ENCODE measurements around the gene CDC123.
"Not testable (repeated sequence)": the region's sequence is repeated elsewhere in the genome, so short reads cannot be mapped to it uniquely, and the experiment has no call there.

CDC123 gene

DNA sequence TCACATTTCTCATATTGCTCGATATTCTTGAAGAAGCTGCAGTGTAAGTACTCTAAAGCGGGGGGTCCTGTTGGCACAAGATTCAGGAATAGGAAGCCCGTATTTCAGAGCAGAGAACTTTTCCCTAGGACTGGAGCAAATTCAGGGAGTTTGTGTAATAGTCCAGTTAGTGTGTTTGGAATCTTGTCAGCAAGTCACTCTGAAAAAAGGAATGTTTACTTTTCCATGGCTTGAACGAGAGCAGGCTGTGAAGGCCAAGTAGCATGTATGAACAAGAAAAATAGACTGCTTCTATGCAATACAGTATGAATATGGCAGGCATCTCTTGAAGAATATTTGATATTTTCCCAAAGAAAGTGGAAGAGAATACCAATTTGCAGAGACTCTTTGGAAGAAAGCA, 39.8 kb downstream of the CDC123 start:
- no peak for DNase-seq (ENCODE audit: low read depth)

DNA sequence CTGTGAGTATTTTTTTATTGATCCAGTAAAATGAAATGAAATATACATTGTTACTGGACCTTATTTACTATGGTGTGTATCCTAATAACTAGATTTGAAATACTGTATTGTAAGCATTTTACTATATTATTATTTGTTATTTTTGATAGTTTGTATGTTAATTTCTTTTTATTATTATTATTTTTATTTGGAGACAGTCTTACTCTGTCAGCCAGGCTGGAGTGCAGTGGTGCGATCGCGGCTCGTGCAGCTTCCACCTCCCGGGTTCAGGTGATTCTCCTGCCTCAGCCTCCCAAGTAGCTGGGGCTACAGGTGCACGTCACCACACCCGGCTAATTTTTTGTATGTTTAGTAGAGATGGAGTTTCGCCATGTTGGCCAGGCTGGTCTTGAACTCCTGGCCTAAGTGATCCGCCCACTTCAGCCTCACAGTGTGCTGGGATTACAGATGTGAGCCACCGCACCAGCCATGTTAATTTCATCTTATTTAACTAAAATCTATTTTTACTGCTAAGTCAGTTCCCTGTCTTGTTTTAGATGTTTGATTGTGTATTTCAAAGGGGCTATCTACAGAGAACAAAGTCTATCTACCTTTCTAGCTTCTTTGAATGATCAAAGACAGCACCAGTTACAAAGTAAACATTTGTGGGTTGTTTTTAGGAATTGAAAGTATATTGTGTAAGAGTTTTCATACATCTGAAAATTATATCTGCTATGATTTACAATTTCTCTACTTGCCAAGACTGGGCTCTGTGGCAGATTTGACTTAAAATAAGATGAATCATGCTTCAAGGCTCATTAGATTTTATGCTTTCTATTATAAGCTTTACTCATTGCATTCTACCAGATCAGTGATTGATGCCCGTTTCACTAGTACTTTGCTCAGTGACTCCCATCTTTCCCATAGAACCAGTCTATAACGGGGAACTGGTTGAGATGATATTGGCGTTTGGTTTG, 41.6 kb downstream of the CDC123 start:
- peak; percentile 48 for DNase-seq (ENCODE audit: low read depth)

DNA sequence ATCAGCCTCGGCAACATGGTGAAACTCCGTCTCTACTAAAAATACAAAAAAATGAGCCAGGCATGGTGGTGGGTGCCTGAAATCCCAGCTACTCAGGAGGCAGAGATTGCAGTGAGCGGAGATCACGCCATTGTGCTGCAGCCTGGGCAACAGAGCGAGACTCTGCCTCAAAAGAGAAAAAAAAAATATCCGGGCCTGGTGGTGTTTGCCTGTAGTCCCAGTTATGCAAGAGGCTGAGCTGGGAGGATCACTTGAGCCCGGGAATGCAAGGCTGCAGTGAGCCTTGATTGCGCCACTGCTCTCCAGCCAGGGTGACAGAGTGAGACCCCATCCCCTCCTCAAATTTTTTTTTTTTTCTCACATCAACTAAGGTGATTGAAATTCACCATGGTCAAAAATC, 42.8 kb downstream of the CDC123 start:
- no peak for DNase-seq (ENCODE audit: low read depth)

DNA sequence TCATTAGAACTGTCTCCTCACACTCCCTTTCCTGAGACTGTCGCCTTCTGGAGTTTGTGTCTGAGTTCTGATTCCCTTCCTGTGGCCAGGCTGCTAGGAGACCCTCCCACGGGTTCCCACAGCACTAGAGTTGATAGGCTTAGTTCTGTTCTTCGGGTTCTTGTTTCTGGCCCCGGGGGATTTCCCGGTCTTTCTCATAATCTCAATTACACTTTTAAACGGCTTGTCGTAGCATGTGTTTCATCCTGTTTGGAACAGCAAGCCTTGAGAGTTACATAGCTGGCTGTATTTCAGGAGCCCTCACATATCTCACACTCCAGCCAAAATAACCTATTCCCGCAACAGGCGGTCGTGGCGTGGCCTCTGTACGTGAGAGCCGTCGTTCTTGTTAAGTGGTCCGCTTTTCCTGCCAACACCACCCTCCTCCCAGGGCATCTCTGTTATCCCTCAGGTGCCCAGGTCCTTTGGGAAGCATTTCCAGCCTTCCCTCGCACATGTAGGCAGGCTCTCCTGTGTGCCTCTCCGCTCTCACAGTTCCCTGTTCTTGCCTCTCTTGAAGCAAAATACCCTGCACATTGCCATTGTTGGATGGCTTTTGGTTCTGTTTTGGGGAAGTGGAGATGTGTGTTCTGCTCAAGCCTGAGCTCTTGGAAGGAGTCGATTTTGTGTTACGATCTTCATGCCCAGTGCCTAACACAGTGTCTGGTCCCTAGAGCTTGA, 46.0 kb downstream of the CDC123 start:
- DNase-seq (ENCODE audit: low read depth): no peak

DNA sequence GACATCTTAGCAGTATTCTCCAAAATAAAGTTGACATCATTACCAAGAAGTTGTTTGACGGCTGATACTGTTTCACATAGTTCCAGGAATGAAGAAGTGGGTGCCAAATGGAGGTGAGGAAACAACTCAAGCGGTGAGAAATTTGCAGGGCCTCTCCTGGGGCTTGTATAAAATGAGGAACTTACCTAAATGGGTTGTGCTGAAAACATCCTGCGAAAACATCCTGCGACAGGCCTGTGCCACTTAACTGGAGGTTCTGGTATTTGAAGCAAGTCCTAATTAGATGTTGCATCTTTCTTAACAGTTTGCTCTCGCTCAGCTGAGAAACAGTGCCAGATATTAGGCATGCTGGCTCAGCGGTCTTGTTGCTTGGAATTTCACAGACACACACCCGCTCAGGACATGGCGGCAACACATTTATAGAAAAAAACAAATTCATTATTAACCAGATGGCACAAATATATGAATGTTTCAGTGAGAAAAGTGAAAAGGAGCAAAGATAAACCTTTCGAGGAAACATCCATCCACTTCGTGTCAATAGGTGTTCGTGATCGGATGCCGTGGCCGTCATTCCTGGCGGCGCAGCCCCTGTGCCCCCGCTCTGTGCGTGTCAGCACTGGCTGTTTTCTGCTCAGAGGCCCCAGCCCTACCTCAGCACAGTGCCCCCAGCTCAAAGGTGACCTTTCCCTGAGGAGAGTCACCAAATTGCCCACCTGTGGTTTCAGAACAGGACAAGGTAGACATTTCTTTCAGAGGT, 48.1 kb downstream of the CDC123 start:
- no peak for DNase-seq (ENCODE audit: low read depth)

DNA sequence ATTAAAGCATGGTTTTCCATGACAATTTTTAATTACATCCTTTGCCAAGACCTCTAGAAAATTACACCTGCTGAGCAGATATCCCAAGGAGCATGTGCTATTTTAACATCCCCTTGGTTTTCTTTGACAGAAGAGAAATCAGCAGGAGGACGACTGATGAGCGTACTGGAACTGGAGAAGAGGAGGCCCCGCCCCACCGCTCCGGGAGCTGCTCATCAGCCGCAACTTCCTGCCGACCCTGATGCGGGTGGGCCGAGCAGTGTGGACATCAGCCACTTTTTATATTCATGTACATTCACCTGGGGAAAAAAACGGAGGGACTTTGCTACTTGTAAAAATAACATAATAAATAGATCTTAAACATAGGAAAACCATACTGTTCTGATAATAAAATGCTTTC, 54.2 kb downstream of the CDC123 start:
- DNase-seq (ENCODE audit: low read depth): no peak

DNA sequence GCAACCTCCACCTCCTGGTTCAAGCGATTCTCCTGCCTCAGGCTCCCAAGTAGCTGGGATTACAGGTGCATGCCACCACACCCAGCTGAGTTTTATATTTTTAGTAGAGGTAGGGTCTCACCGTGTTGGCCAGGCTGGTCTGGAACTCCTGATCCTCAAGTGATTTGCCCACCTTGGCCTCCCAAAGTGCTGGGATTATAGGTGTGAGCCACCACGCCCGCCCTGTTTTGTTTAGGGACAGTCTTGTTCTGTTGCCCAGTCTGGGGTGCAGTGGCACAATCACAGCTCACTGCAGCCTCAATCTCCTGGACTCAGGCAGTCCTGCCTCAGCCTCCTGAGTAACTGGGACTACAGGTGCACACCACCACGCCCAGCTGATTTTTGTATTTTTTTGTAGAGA, 54.7 kb downstream of the CDC123 start:
- not testable (repeated sequence) for DNase-seq (ENCODE audit: low read depth)

DNA sequence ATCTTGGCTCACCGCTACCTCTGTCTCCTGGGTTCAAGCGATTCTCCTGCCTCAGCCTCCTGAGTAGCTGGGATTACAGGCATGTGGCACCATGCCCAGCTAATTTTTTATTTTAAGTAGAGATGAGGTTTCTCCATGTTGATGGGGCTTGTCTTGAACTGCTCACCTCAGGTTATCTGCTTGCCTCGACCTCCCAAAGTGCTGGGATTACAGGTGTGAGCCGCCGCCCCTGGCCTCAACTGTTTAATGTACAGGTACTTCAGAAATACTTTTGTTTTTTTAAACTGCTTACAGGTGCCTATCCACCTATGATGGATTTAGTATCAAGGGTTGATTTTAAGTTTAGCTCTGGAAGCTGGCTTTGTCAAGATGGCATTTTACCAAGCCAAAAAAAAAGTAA, 55.6 kb downstream of the CDC123 start:
- DNase-seq (ENCODE audit: low read depth): no peak

DNA sequence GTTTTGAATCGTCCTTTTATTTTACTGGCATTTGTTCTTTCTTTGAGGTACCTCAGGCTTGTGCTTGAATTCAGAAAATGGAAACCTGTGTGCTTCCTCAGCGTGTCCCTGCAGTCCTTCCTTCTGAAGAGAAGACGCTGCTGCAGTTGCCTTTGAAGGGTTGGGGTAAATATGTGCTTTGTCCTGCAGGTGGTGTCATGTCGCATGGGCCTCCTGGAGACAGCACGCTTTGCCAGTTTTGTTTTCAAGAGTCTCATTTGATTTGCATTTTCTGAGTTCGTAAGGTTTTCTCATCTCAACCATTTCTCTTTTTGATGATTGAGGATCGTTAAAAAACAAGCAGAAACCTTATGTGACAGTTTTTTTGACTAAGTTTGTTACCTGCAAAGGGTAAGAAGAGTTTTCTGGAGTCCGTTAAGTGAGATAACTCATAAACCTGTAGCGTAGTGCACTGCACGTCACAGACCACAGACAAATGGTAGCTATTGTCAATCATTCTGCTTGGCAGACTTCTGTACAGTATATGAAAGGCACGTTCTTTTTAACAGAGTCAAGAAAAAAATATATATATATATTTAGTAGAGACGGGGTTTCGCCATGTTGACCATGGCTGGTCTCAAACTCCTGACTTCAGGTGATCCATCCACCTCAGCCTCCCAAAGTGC, 57.0 kb downstream of the CDC123 start:
- DNase-seq (ENCODE audit: low read depth): no peak

DNA sequence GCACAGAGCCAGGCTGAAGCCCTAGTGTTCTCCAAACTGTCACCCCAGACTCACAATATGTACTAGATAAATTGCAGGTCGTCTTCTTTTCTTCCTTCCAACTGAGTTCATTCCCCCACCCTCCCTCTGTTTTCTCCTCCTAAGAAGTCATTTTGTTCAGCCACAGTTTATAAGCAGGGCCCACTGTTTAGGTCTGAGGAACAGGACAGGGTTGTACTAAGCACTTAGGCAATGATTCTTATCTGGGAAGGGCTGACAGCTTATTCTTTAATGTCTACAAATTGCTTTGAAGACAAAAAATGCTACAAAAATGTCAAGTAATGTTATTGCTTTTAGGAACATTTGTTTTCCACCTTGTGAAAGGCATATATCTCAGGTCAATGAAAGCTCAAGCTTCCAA, 59.1 kb downstream of the CDC123 start:
- no peak for DNase-seq (ENCODE audit: low read depth)

DNA sequence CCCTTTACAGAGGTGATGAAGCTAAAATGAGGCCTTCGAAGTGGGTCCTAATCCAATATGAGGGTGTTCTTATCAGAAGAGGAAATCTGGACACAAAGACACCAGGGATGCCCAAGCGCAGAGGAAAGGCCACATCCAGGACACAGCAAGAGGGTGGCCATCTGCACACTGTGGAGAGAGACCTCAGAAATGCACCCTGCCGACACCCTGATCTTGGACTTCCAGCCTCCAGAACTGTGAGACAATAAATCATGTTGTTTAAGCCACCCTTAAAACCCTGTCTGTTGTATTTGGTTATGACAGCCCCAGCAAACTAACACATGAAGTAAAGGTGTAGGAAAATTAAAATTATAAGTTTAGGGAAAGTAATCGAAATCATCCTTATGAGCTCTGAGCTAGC, 64.0 kb downstream of the CDC123 start:
- no peak for DNase-seq (ENCODE audit: low read depth)

DNA sequence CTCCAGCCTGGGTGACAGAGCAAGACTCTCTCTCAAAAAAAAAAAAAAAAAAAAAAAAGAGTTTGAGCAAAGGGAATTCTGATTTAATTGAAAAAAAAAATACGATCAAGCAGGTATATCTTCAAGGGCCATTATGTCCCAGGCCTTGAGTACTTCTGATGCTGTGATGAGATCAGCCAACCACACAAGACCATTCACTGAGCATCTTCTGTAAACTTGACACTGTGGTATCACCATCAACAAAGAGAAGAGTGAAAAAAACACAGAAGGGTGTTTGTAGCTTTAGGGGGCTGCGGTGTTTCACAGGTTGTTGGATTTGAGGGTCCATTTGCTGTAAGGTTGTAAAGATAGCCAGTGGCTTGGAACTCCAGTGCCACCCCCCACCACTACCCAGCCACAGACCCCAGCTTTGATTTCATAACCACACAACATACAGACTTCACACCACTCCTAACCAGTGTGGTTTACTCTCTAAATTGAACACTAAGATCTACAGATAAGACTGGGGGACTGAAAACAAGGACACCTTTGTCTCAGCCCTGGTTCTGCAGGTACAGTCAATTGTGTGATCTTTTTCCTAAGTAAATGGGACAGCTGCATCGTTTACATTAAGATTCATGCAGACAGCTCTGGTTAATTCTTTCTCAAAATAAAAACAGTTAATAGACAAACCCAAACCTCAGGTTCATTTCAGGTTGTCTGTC, 66.4 kb downstream of the CDC123 start:
- no peak for DNase-seq (ENCODE audit: low read depth)

DNA sequence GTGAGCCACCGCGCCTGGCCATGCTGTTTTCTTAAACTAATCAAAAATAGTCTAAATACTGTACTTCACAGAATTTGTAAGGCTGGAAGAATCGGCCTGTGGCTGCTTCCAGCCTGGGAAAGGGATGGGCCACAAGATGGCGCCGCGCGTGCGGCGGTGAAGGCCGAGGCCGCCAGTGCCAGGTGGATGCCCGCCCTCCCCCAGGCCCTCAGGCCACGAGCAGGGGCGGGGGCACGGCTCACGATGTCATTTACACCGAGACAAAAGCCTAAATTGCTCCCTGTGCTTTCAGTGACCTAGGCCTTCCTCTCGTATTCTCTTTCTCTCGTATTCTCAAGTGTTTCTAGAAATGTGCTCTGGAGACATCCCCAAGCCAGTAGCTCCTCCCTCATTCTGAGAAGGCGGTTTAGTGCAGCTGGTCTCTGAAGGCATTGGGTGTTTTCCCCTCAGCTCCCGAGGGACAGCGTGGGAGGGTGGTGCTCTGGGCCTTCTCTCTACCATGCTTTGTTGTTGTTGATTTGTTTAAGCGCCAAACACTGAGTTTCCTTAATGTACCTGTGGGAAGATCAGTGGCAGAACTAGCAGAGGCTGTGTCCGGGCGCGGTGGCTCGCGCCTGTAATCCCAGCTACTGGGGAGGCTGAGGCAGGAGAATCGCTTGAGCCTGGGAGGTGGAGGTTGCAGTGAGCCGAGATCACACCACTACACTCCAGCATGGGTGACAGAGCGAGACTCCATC, 68.4 kb downstream of the CDC123 start:
- peak; percentile 40 for DNase-seq (ENCODE audit: low read depth)

DNA sequence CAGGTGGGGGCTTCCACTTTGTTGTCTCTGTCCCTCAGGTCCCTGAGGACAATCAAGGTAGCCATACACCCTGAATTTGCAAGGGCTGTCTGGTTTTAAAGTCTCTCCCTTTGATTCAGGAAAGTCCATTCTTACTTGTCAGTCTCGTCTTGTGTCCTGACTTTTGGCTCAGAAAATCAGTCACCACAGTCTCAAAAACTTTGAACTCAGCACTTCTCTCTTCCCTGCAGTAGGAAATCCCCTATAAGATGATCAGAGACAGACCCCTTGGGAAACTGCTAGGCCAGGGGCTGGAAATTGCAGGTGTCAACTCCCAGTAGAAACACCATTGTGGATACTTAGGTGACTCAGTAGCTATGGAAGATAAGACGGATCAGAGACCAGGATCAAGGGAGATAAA, 73.1 kb downstream of the CDC123 start:
- DNase-seq (ENCODE audit: low read depth): no peak

DNA sequence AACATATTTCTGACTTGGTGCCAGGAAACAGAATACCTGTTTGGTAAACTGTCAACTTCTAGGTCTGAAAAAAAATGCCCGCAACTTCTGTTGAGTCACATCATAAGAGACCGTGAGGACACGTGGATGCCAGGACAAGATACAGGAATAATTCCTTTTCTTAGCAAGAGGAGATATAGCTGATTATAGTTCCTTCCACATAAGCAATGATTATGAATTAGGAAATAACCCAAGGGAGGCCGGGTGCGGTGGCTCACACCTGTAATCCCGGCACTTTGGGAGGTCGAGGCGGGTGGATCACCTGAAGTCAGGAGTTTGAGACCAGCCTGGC, 75.2 kb downstream of the CDC123 start:
- no peak for DNase-seq (ENCODE audit: low read depth)

DNA sequence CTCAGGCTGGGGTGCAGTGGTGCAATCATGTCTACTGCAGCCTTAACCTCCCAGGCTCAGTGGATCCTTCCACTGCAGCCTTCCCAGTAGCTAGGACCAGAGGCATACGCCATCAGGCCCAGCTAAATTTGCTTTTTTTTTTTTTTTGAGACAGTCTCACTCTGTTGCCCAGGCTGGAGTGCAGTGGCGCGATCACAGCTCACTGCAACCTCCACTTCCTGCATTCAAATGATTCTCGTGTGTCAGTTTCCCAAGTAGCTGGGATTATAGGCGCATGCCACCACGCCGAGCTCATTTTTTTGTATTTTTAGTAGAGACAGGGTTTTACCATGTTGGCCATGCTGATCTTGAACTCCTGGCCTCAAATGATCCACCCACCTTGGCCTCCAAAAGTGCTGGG, 81.9 kb downstream of the CDC123 start:
- not testable (repeated sequence) for DNase-seq (ENCODE audit: low read depth)

DNA sequence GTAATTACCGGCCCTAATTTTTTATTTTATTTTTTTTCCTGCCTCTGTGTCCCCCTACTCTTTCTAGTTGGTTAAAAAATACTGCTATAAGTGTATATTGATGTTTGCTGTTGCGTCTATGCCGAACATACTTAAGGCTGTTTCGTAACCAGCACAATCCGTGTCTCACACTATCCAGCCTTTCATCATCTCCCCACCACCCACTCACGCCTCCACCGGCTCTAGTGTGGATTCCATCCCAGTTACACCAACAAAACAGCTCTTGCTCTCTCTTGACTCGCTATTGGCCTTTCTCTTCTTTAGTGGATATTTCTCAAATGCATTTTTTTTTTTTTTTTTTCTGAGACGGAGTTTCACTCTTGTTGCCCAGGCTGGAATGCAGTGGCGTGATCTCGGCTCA, 83.3 kb downstream of the CDC123 start:
- DNase-seq (ENCODE audit: low read depth): no peak

DNA sequence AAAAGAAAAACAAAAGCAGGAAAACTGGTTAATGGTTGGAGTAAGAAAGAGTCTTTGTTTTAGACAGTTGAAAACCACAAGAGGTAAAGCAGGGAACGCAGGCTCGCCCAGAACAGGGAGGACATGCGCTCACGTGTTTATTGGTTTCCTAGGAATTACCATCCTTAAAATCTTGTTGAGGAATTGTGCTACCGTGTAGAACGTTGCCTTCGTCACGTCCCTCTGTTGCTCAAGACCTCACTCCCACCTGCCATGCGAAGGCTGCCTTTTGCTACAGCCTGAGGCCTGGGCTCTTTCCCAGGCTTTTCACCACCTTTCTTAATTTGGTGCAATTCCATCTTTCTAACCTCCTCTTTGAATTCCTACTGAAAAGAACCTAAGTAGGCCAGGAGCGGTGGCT, 91.8 kb downstream of the CDC123 start:
- no peak for DNase-seq (ENCODE audit: low read depth)

DNA sequence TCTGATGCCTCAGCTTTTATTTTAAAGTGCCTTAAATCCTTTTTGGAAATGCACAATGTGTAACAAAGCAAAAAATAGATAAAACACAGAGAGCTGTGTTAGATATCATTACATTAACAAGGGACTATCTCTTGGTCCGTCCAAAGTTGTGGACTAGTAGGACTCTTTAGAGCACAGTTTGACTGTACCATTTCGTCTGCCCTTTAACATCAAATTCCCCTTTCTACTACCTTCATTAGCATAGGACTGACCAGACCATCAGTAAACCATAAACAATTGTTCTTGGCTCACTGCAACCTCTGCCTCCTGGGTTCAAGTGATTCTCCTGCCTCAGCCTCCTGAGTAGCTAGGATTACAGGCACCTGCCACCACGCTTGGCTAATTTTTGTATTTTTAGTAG, 101.8 kb downstream of the CDC123 start:
- not testable (repeated sequence) for DNase-seq (ENCODE audit: low read depth)

DNA sequence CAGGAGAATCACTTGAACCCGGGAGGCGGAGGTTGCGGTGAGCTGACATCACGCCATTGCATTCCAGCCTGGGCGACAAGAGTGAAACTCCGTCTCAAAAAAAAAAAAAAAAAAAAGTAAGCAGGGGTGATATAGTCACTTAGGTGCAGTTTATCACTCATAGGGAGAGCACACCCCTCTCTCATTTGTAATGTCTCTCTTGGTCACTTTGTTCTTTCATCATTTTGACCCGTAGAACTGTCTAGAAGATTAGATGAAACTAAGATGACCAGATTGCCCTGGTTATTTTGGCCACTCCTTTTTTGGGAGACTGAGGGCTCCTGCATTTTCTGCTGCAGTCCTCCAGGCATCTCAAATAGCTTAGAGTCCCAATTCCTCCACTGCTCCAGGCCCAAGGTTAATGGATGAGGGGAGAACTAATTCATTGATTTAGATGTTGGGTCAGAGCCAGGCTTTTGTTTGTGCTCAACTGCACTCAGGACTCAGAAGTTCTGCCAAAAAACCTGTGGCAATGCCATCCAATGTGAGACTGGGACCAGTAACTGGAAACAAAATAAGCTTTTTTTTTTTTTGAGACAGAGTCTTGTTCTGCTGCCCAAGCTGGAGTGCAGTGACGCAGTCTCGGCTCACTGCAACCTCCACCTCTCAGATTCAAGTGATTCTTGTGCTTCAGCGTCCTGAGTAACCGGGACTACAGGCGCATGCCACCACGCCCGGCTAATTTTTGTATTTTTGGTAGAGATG, 103.4 kb downstream of the CDC123 start:
- no peak for DNase-seq (ENCODE audit: low read depth)
